NT2/D1 (cell line): ENCODE measurements around the gene GPR161.

Experiments used
- YY1 ChIP-seq: IDR thresholded peaks from 2 replicates; pipeline ENCODE4 v1.6.1; 2011; ENCODE audit not compliant: insufficient read length, insufficient read depth
- ZNF274 ChIP-seq: IDR thresholded peaks from 2 replicates; pipeline ENCODE4 v1.6.1; 2011; ENCODE audit warnings: mild to moderate bottlenecking, low read depth, low read length

DNA sequence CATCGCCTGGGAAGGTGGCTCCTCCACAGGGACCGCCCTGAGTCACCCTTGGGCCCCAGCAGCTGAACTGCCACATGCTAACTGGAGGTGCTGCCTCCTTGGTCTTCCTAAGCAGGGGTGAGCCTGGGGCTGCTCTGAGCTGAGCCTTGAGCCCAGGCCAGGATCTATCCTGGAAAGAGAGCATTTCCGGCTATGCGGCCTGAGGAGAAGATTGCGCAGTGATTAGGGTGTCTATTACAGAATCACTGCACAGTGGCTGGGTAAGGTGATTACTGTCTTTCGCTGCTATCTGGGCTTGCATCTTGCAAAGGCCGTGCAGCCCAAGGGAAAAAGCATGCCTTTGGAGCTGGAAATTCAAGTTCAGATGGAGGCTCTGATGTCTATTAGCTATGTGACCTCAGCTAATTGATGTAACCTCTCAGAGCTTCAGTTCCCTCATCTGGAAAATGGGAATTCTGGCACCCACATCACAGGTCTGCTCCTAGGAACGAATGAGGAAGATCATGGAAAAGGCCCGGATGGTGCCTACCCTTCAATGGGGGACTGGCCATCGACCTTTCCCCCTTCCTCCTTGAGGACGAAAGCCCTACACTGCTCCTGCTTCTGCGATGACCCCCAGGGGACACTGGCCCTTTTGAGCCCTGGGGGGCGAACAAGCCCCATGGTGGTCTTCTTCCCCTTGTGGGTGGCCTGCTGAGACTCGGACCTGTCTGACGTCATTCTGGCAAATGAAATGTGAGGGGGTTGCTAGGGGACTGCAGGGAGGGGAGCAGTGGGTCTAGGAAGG lies 38.0 kb downstream of the GPR161 start:
- no peak for TF ChIP-seq YY1
- TF ChIP-seq ZNF274 = no peak
